CD4-positive, alpha-beta T cell treated with Interleukin-17A for 4 hours (primary cell): ENCODE data around the gene PGRMC2.
"Not testable (repeated sequence)": the region's sequence is repeated elsewhere in the genome, so short reads cannot be mapped to it uniquely, and the experiment has no call there.

Experiments
- DNase-seq: peaks from one replicate; pipeline ENCODE4 v3.0.0-alpha.2; 2020; ENCODE audit warnings: mixed read lengths

Gene PGRMC2

GRCh38 chr4:128265550-128265949, 22.1 kb downstream of the PGRMC2 start:
- DNase-seq, result not testable (repeated sequence)

- DNase-seq, result not testable (repeated sequence)
These were observed 27.7 kb downstream of the PGRMC2 start for GRCh38 chr4:128259889-128260288.

- not testable (repeated sequence) for DNase-seq
These were observed 29.4 kb downstream of the PGRMC2 start for GRCh38 chr4:128258166-128258565.

GRCh38 chr4:128256539-128256938, 31.1 kb downstream of the PGRMC2 start:
- DNase-seq, result no peak

GRCh38 chr4:128255906-128256305, 31.7 kb downstream of the PGRMC2 start:
- DNase-seq, result no peak

GRCh38 chr4:128249787-128250668, 37.6 kb downstream of the PGRMC2 start:
- no peak for DNase-seq

GRCh38 chr4:128247906-128248305, 39.7 kb downstream of the PGRMC2 start:
- DNase-seq, result no peak

- DNase-seq, result not testable (repeated sequence)
These were observed 42.2 kb downstream of the PGRMC2 start for GRCh38 chr4:128245391-128245790.

- no peak for DNase-seq
These were observed 43.2 kb downstream of the PGRMC2 start for GRCh38 chr4:128244379-128244778.

GRCh38 chr4:128242601-128243000, 45.0 kb downstream of the PGRMC2 start:
- DNase-seq, result no peak

- DNase-seq, result no peak
These were observed 45.6 kb downstream of the PGRMC2 start for GRCh38 chr4:128241981-128242380.

GRCh38 chr4:128241425-128241913, 46.1 kb downstream of the PGRMC2 start:
- no peak for DNase-seq

- DNase-seq, result no peak
These were observed 46.6 kb downstream of the PGRMC2 start for GRCh38 chr4:128241019-128241418.

GRCh38 chr4:128234836-128235235, 52.8 kb downstream of the PGRMC2 start:
- DNase-seq, result no peak

- DNase-seq, result no peak
These were observed 54.9 kb downstream of the PGRMC2 start for GRCh38 chr4:128232719-128233118.

GRCh38 chr4:128228845-128229795, 58.5 kb downstream of the PGRMC2 start:
- no peak for DNase-seq

- DNase-seq, result no peak
These were observed 59.5 kb downstream of the PGRMC2 start for GRCh38 chr4:128227991-128228571.

- no peak for DNase-seq
These were observed 62.5 kb downstream of the PGRMC2 start for GRCh38 chr4:128225148-128225547.

- DNase-seq, result no peak
These were observed 66.0 kb downstream of the PGRMC2 start for GRCh38 chr4:128221586-128221985.

- no peak for DNase-seq
These were observed 67.1 kb downstream of the PGRMC2 start for GRCh38 chr4:128220286-128221235.
